ENCODE measurements around the gene SRSF11. TPM values are rescaled to one million over a fixed set of nuclear protein-coding genes. Genes with fewer than 3 reads are reported as not detected.

SRSF11 gene
- polyA plus RNA-seq, 1 donor (not counting 4 experiments of a cell fraction or from before 2014, with no cell fraction given), result 234 TPM

DNA sequence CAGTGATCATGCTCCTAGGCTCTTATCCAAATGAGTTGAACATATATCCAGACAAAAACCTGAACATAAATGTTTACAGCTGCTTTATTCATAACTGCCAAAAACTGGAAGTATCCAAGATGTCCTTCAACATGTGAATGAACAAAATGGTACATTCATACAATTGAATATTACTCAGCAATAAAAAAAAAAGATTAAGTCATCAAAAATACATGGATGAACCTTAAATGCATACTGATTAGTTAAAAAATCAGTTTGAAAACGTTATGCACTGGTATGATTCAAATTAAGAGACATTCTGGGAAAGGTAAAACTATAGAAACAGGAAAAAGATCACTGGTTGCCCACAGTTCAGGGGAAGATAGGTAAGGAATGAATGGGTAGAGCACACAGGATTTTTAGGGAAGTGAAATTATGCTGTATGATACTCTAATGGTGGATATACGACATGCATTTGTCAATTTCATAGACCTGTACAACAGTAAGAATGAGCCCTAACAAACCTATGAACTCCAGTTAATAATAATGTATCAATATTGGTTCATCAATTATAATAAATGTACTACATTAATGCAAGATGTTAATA, 18.9 kb upstream of the SRSF11 start:
- H3K4me2 ChIP-seq (ENCODE audit: control insufficient read depth, extremely low read depth, insufficient read depth, low read depth, low read length), result no peak overlapping the region
- no peak overlapping the region for H3K4me3 ChIP-seq (ENCODE audit: control insufficient read depth in 2 of 3, extremely low read depth in 1 of 3, insufficient read depth in 2 of 3, low read depth in 1 of 3, low read length in 3 of 3)
- dilution Hi-C loops (cut with MboI; ENCODE audit: extremely low pct_ligation_motif_present, low sequenced_read_pairs), result no loop called here
- TF ChIP-seq, protein P1, sequence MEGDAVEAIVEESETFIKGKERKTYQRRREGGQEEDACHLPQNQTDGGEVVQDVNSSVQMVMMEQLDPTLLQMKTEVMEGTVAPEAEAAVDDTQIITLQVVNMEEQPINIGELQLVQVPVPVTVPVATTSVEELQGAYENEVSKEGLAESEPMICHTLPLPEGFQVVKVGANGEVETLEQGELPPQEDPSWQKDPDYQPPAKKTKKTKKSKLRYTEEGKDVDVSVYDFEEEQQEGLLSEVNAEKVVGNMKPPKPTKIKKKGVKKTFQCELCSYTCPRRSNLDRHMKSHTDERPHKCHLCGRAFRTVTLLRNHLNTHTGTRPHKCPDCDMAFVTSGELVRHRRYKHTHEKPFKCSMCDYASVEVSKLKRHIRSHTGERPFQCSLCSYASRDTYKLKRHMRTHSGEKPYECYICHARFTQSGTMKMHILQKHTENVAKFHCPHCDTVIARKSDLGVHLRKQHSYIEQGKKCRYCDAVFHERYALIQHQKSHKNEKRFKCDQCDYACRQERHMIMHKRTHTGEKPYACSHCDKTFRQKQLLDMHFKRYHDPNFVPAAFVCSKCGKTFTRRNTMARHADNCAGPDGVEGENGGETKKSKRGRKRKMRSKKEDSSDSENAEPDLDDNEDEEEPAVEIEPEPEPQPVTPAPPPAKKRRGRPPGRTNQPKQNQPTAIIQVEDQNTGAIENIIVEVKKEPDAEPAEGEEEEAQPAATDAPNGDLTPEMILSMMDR (optimal IDR thresholded peaks at IDR 0.05 in 1 of 3, IDR thresholded peaks at IDR 0.05 in 1 of 3, conservative IDR thresholded peaks at IDR 0.05 in 1 of 3; ENCODE audit: extremely low read depth in 1 of 3, insufficient read depth in 2 of 3, low read length in 3 of 3), result no peak
- no peak for TF ChIP-seq EZH2 (IDR thresholded peaks at IDR 0.05; ENCODE audit: low read length)
- H3K9me3 ChIP-seq (ENCODE audit: control insufficient read depth, low read depth, low read length), result no peaks in the 10 kb centered on the region
- DNase-seq (ENCODE audit: low read depth, low spot score) (no peak), FAIRE-seq (no peak)
- no peaks in the 10 kb centered on the region for H4K20me1 ChIP-seq (ENCODE audit: control insufficient read depth, extremely low read depth, insufficient read depth, low read length)
- H3K27me3 ChIP-seq (ENCODE audit: control insufficient read depth, extremely low read depth, insufficient read depth, low read length), result no peaks in the 10 kb centered on the region
- peaks cover 12% of the 10 kb centered on the region for H3K4me1 ChIP-seq (ENCODE audit: control insufficient read depth, extremely low read depth, insufficient read depth, low read length)
- no peaks in the 10 kb centered on the region for H3K9me1 ChIP-seq (ENCODE audit: control insufficient read depth, extremely low read depth, insufficient read depth, low read length)
- no peak overlapping the region for H3K27ac ChIP-seq (ENCODE audit: control insufficient read depth, insufficient read depth, low read length)
- no peak overlapping the region for H3K9ac ChIP-seq (ENCODE audit: control insufficient read depth, extremely low read depth, insufficient read depth, low read length)
- peaks cover 2 to 3% of the 10 kb centered on the region in 2 experiments for H3K36me3 ChIP-seq (ENCODE audit: control insufficient read depth in 2 of 2, extremely low read depth in 1 of 2, insufficient read depth in 2 of 2, low read length in 2 of 2)
- H3K79me2 ChIP-seq (ENCODE audit: control insufficient read depth, insufficient read depth, low read length), result peaks cover 92% of the 10 kb centered on the region
- no peak overlapping the region for H2AFZ ChIP-seq (ENCODE audit: control insufficient read depth, low read length)

DNA sequence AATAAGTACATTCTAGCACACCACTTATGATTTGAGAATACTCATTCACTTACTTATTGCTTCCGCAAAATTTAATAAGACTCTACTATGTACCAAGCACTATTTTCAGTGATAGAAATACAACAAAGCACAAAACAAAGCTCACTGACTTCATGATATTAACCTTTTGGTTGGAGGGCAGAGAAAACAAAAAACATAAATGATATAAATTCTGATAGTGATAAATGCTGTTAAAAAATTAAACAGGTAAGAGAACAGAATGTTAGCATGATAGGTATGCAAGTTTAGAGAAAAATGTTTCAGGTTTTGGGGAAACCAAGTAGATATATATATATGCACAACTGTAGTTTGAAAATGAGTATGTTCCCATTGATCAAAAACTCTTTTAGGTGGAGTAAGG, 17.0 kb upstream of the SRSF11 start:
- no peak overlapping the region for H3K27ac ChIP-seq (ENCODE audit: control insufficient read depth, insufficient read depth, low read length)
- FAIRE-seq (no peak), DNase-seq (ENCODE audit: low read depth, low spot score) (no peak)
- peak overlapping the region; percentile 69 to 100 (median 90) for H3K4me3 ChIP-seq (ENCODE audit: control insufficient read depth in 2 of 3, extremely low read depth in 1 of 3, insufficient read depth in 2 of 3, low read depth in 1 of 3, low read length in 3 of 3)
- H3K9me1 ChIP-seq (ENCODE audit: control insufficient read depth, extremely low read depth, insufficient read depth, low read length), result no peaks in the 10 kb centered on the region
- peak overlapping the region; percentile 99 for H3K9ac ChIP-seq (ENCODE audit: control insufficient read depth, extremely low read depth, insufficient read depth, low read length)
- H2AFZ ChIP-seq (ENCODE audit: control insufficient read depth, low read length), result no peak overlapping the region
- dilution Hi-C loops (cut with MboI; ENCODE audit: extremely low pct_ligation_motif_present, low sequenced_read_pairs), result no loop called here
- TF ChIP-seq, protein P1 (optimal IDR thresholded peaks at IDR 0.05 in 1 of 3, IDR thresholded peaks at IDR 0.05 in 1 of 3, conservative IDR thresholded peaks at IDR 0.05 in 1 of 3; ENCODE audit: extremely low read depth in 1 of 3, insufficient read depth in 2 of 3, low read length in 3 of 3), result no peak
- no peak for TF ChIP-seq EZH2 (IDR thresholded peaks at IDR 0.05; ENCODE audit: low read length)
- no peaks in the 10 kb centered on the region for H3K27me3 ChIP-seq (ENCODE audit: control insufficient read depth, extremely low read depth, insufficient read depth, low read length)
- H3K9me3 ChIP-seq (ENCODE audit: control insufficient read depth, low read depth, low read length), result no peaks in the 10 kb centered on the region
- H3K4me2 ChIP-seq (ENCODE audit: control insufficient read depth, extremely low read depth, insufficient read depth, low read depth, low read length), result peak overlapping the region; percentile 85
- H3K79me2 ChIP-seq (ENCODE audit: control insufficient read depth, insufficient read depth, low read length), result peaks cover 94% of the 10 kb centered on the region
- peaks cover 6 to 11% of the 10 kb centered on the region in 2 experiments for H3K36me3 ChIP-seq (ENCODE audit: control insufficient read depth in 2 of 2, extremely low read depth in 1 of 2, insufficient read depth in 2 of 2, low read length in 2 of 2)
- H4K20me1 ChIP-seq (ENCODE audit: control insufficient read depth, extremely low read depth, insufficient read depth, low read length), result no peaks in the 10 kb centered on the region
- peaks cover 12% of the 10 kb centered on the region for H3K4me1 ChIP-seq (ENCODE audit: control insufficient read depth, extremely low read depth, insufficient read depth, low read length)

Measured in keratinocyte (primary cell).